ENCODE results near the gene PLCB2.

The PLCB2 gene

GRCh38 chr15:40354408-40355171, 46.9 kb upstream of the PLCB2 start:
- TF ChIP-seq EZH2 (IDR thresholded peaks at IDR 0.05; ENCODE audit: borderline replicate concordance, low read depth, low read length, severe bottlenecking): no peak
- peak; percentile 69 for TF ChIP-seq CTCF (IDR thresholded peaks at IDR 0.05; ENCODE audit: borderline replicate concordance, extremely low read depth, low read length, poor library complexity, severe bottlenecking)
- Histone ChIP-seq H2AFZ (ENCODE audit: low read depth, low read length) (no peak overlapping the region), H3K36me3 (ENCODE audit: insufficient read depth, low read length) (no peaks in the 10 kb centered on the region), H4K20me1 (ENCODE audit: insufficient read depth, low read length) (no peaks in the 10 kb centered on the region), H3K27ac (ENCODE audit: low read length) (no peak overlapping the region), H3K27me3 (ENCODE audit: insufficient read depth, low read length, poor library complexity) (no peaks in the 10 kb centered on the region), H3K79me2 (ENCODE audit: insufficient read depth, low read length) (no peaks in the 10 kb centered on the region), H3K4me1 (ENCODE audit: insufficient read depth, low read length) (peaks cover 19% of the 10 kb centered on the region), H3K4me2 (ENCODE audit: insufficient read depth, low read length) (no peak overlapping the region), H3K4me3 (ENCODE audit: low read depth in 1 of 2, low read length in 2 of 2) (no peak overlapping the region), H3K9ac (ENCODE audit: low read depth, low read length) (no peak overlapping the region), H3K9me3 (ENCODE audit: insufficient read depth, low read length, severe bottlenecking) (no peaks in the 10 kb centered on the region)
- DNase-seq (peak; percentile 41), ATAC-seq (ENCODE audit: insufficient read depth, low read depth) (peak; percentile 43; the same call in 1 of the 3 replicates)

GRCh38 chr15:40353697-40354096, 46.0 kb upstream of the PLCB2 start:
- DNase-seq (no peak), ATAC-seq (ENCODE audit: insufficient read depth, low read depth) (no peak)
- Histone ChIP-seq H3K79me2 (ENCODE audit: insufficient read depth, low read length) (no peaks in the 10 kb centered on the region), H3K36me3 (ENCODE audit: insufficient read depth, low read length) (no peaks in the 10 kb centered on the region), H3K27ac (ENCODE audit: low read length) (no peak overlapping the region), H3K9ac (ENCODE audit: low read depth, low read length) (no peak overlapping the region), H3K27me3 (ENCODE audit: insufficient read depth, low read length, poor library complexity) (no peaks in the 10 kb centered on the region), H3K9me3 (ENCODE audit: insufficient read depth, low read length, severe bottlenecking) (no peaks in the 10 kb centered on the region), H3K4me3 (ENCODE audit: low read depth in 1 of 2, low read length in 2 of 2) (no peak overlapping the region), H2AFZ (ENCODE audit: low read depth, low read length) (no peak overlapping the region), H3K4me1 (ENCODE audit: insufficient read depth, low read length) (peaks cover 16% of the 10 kb centered on the region), H4K20me1 (ENCODE audit: insufficient read depth, low read length) (no peaks in the 10 kb centered on the region), H3K4me2 (ENCODE audit: insufficient read depth, low read length) (no peak overlapping the region)
- no peak for TF ChIP-seq CTCF (IDR thresholded peaks at IDR 0.05; ENCODE audit: borderline replicate concordance, extremely low read depth, low read length, poor library complexity, severe bottlenecking)
- no peak for TF ChIP-seq EZH2 (IDR thresholded peaks at IDR 0.05; ENCODE audit: borderline replicate concordance, low read depth, low read length, severe bottlenecking)

GRCh38 chr15:40352281-40352901, 44.7 kb upstream of the PLCB2 start:
- no peak overlapping the region for H3K27ac ChIP-seq (ENCODE audit: low read length)
- no peaks in the 10 kb centered on the region for H3K79me2 ChIP-seq (ENCODE audit: insufficient read depth, low read length)
- no peaks in the 10 kb centered on the region for H3K36me3 ChIP-seq (ENCODE audit: insufficient read depth, low read length)
- H4K20me1 ChIP-seq (ENCODE audit: insufficient read depth, low read length): no peaks in the 10 kb centered on the region
- TF ChIP-seq CTCF (IDR thresholded peaks at IDR 0.05; ENCODE audit: borderline replicate concordance, extremely low read depth, low read length, poor library complexity, severe bottlenecking) (no peak), EZH2 (IDR thresholded peaks at IDR 0.05; ENCODE audit: borderline replicate concordance, low read depth, low read length, severe bottlenecking) (no peak)
- H3K9ac ChIP-seq (ENCODE audit: low read depth, low read length): no peak overlapping the region
- no peak overlapping the region for H3K4me2 ChIP-seq (ENCODE audit: insufficient read depth, low read length)
- H3K9me3 ChIP-seq (ENCODE audit: insufficient read depth, low read length, severe bottlenecking): no peaks in the 10 kb centered on the region
- DNase-seq (no peak), ATAC-seq (ENCODE audit: insufficient read depth, low read depth) (no peak)
- no peak overlapping the region for H2AFZ ChIP-seq (ENCODE audit: low read depth, low read length)
- H3K4me1 ChIP-seq (ENCODE audit: insufficient read depth, low read length): peaks cover 5% of the 10 kb centered on the region
- H3K4me3 ChIP-seq (ENCODE audit: low read depth in 1 of 2, low read length in 2 of 2): no peak overlapping the region
- H3K27me3 ChIP-seq (ENCODE audit: insufficient read depth, low read length, poor library complexity): no peaks in the 10 kb centered on the region
